Smooth muscle cell (in vitro differentiated cells): ENCODE measurements around the gene SETBP1. TPM values are rescaled to one million over a fixed set of nuclear protein-coding genes. Genes with fewer than 3 reads are reported as not detected.

Source experiments
- DNase-seq: peaks from one replicate; lab custom pipeline; 2025; ENCODE audit not compliant: unreplicated experiment; lab: John Stamatoyannopoulos, UW
- H2AFZ ChIP-seq: fragments of 200-600 bp; sonication (generic); 2 replicates; pipeline ENCODE4 v1.6.0; 2016; ENCODE audit warnings: antibody characterized with exemption, low read depth, mild to moderate bottlenecking
- H3F3A ChIP-seq: fragments of 200-600 bp; sonication (generic); 2 replicates; pipeline ENCODE4 v1.6.0; 2017; ENCODE audit warnings: antibody characterized with exemption, low read depth
- H3K27ac ChIP-seq: fragments of 200-600 bp; sonication (generic); 2 replicates; pipeline ENCODE4 v1.5.1; 2016; ENCODE audit warnings: low read depth, mild to moderate bottlenecking
- H3K27me3 ChIP-seq: fragments of 200-600 bp; sonication (generic); 2 replicates; pipeline ENCODE4 v1.6.1; 2016; ENCODE audit warnings: low read depth, mild to moderate bottlenecking
- H3K36me3 ChIP-seq: fragments of 200-600 bp; sonication (generic); 2 replicates; pipeline ENCODE4 v1.5.1; 2016; ENCODE audit warnings: low read depth
- H3K4me1 ChIP-seq: fragments of 200-600 bp; sonication (generic); 2 replicates; pipeline ENCODE4 v1.5.1; 2016; ENCODE audit warnings: low read depth
- H3K4me2 ChIP-seq: fragments of 200-600 bp; sonication (generic); 2 replicates; pipeline ENCODE4 v1.6.0; 2016; ENCODE audit warnings: mild to moderate bottlenecking
- H3K4me3 ChIP-seq: fragments of 200-600 bp; sonication (generic); 2 replicates; pipeline ENCODE4 v1.5.1; 2016; ENCODE audit warnings: mild to moderate bottlenecking
- H3K79me2 ChIP-seq: fragments of 200-600 bp; sonication (generic); 2 replicates; pipeline ENCODE4 v1.6.0; 2016; ENCODE audit warnings: low read depth, mild to moderate bottlenecking
- H3K9ac ChIP-seq: fragments of 200-600 bp; sonication (generic); 2 replicates; pipeline ENCODE4 v1.6.0; 2016; ENCODE audit warnings: low read depth
- H3K9me3 ChIP-seq: fragments of 200-600 bp; sonication (generic); replicated peaks from 2 replicates; pipeline ENCODE4 v1.5.1; 2016; ENCODE audit warnings: low read depth
- H4K20me1 ChIP-seq: fragments of 200-600 bp; sonication (generic); 2 replicates; pipeline ENCODE4 v1.6.0; 2016; ENCODE audit warnings: low read depth
- CTCF ChIP-seq: fragments of 200-600 bp; sonication (generic); IDR thresholded peaks from 2 replicates; pipeline ENCODE4 v1.5.1; 2017; ENCODE audit warnings: borderline replicate concordance, mild to moderate bottlenecking, antibody characterized with exemption; ENCODE audit not compliant: insufficient read depth, poor library complexity, severe bottlenecking
- WGBS: methylation state at CpG from one replicate; pipeline ENCODE4 v1.1.7; 2016; ENCODE audit warnings: low lambda C conversion rate; 5-methylcytosine and 5-hydroxymethylcytosine counted together
- polyA plus RNA-seq: library from polyadenylated mRNA; unstranded; fragments of >200 nt; fragmentation: Nextera tagmentation; extraction: Ambion mirVana; gene quantifications from 2 replicates; pipeline ENCODE4 v1.2.1, GENCODE V29; 2016
- total RNA-seq: library from RNA; depleted of rRNA; stranded (reverse); fragments of >200 nt; gene quantifications from 2 replicates; pipeline ENCODE4 v1.2.3, GENCODE V29; 2014

SETBP1 gene
- total and polyA plus RNA-seq, 2 experiments from 2014 or later = 6.1 to 17.7 TPM

GRCh38 chr18:44681076-44681970 lies 635 bp downstream of the SETBP1 start:
- H3K4me3 ChIP-seq = peak overlapping the region; percentile 94
- H3F3A ChIP-seq = peaks cover 11% of the 10 kb centered on the region
- no peaks in the 10 kb centered on the region for H3K27me3 ChIP-seq
- no peaks in the 10 kb centered on the region for H3K36me3 ChIP-seq
- H3K4me2 ChIP-seq = peak overlapping the region; percentile 93
- TF ChIP-seq CTCF = no peak
- peaks cover 15% of the 10 kb centered on the region for H4K20me1 ChIP-seq
- H3K9me3 ChIP-seq = no peaks in the 10 kb centered on the region
- 4% methylated on average over 24 of the region's 24 CpGs for WGBS
- H3K4me1 ChIP-seq = peaks cover 36% of the 10 kb centered on the region
- H2AFZ ChIP-seq = peak overlapping the region; percentile 87
- DNase-seq = no peak
- H3K9ac ChIP-seq = peak overlapping the region; percentile 27
- peak overlapping the region; percentile 59 for H3K27ac ChIP-seq
- H3K79me2 ChIP-seq = peaks cover 48% of the 10 kb centered on the region

GRCh38 chr18:44682201-44682870 lies 1.6 kb downstream of the SETBP1 start:
- Histone ChIP-seq H3K4me2 (peak overlapping the region; percentile 93), H3K9me3 (no peaks in the 10 kb centered on the region), H3K4me1 (peaks cover 36% of the 10 kb centered on the region), H4K20me1 (peaks cover 21% of the 10 kb centered on the region), H3F3A (peaks cover 11% of the 10 kb centered on the region), H3K36me3 (no peaks in the 10 kb centered on the region), H2AFZ (no peak overlapping the region), H3K27me3 (no peaks in the 10 kb centered on the region), H3K79me2 (peaks cover 58% of the 10 kb centered on the region), H3K27ac (peak overlapping the region; percentile 34), H3K4me3 (peak overlapping the region; percentile 94), H3K9ac (no peak overlapping the region)
- TF ChIP-seq CTCF = no peak
- DNase-seq = no peak
- WGBS = 12% methylated on average over 12 of the region's 12 CpGs

- H3K4me2 ChIP-seq = peak overlapping the region; percentile 93
- no peaks in the 10 kb centered on the region for H3K36me3 ChIP-seq
- peak overlapping the region; percentile 94 for H3K4me3 ChIP-seq
- H4K20me1 ChIP-seq = peaks cover 24% of the 10 kb centered on the region
- peak overlapping the region; percentile 34 for H3K27ac ChIP-seq
- no peak overlapping the region for H2AFZ ChIP-seq
- peaks cover 11% of the 10 kb centered on the region for H3F3A ChIP-seq
- DNase-seq = no peak
- no peak for TF ChIP-seq CTCF
- no peak overlapping the region for H3K9ac ChIP-seq
- peaks cover 63% of the 10 kb centered on the region for H3K79me2 ChIP-seq
- H3K9me3 ChIP-seq = no peaks in the 10 kb centered on the region
- 10% methylated on average over 4 of the region's 4 CpGs for WGBS
- no peaks in the 10 kb centered on the region for H3K27me3 ChIP-seq
- H3K4me1 ChIP-seq = peaks cover 36% of the 10 kb centered on the region
These were observed 2.2 kb downstream of the SETBP1 start for GRCh38 chr18:44682871-44683221.
